H1 (cell line): Measurements from ENCODE around the gene LCN6. TPM values are rescaled to one million over a fixed set of nuclear protein-coding genes. Genes with fewer than 3 reads are reported as not detected.

Source experiments
- CHD1 ChIP-seq: IDR thresholded peaks from 2 replicates; pipeline ENCODE4 v1.6.1; 2012; ENCODE audit warnings: low read depth, low read length, improper control_type of control experiment
- HDAC6 ChIP-seq: IDR thresholded peaks from one replicate; pipeline ENCODE4 v1.7.1; 2012; ENCODE audit warnings: low read depth, mild to moderate bottlenecking, inconsistent platforms, low read length, moderate library complexity
- MAX ChIP-seq: IDR thresholded peaks from 2 replicates; pipeline ENCODE4 v1.6.1; 2012; ENCODE audit warnings: inconsistent platforms
- PHF8 ChIP-seq: fragments of 200-600 bp; sonication (generic); conservative IDR thresholded peaks from 2 replicates; pipeline ENCODE4 v1.7.1; 2012; ENCODE audit warnings: low read depth, mild to moderate bottlenecking, inconsistent platforms, low read length, moderate library complexity
- POLR2A ChIP-seq, 2 experiments: IDR thresholded peaks; 1 replicate in 1 of 2; 2 replicates in 1 of 2; pipeline ENCODE4 v1.6.1; 2011; ENCODE audit warnings: low read depth in 2 of 2, low read length in 2 of 2, mild to moderate bottlenecking in 2 of 2; ENCODE audit errors: control extremely low read depth in 1 of 2
- RAD21 ChIP-seq, 2 experiments: IDR thresholded peaks in 1 of 2; conservative IDR thresholded peaks in 1 of 2; 2 replicates each; pipeline ENCODE4 v1.6.1; 2011; ENCODE audit warnings: low read depth in 2 of 2, low read length in 2 of 2, improper control_type of control experiment in 1 of 2, inconsistent platforms in 1 of 2, mild to moderate bottlenecking in 1 of 2, moderate library complexity in 1 of 2
- SP2 ChIP-seq: IDR thresholded peaks from 2 replicates; pipeline ENCODE4 v1.6.1; 2012; ENCODE audit warnings: mild to moderate bottlenecking, low read length, inconsistent platforms
- polyA plus RNA-seq, 7 experiments: library from polyadenylated mRNA; depleted of rRNA in 3 of 7; stranded (reverse) in 5 of 7; unstranded in 2 of 7; fragments of >200 nt in 5 of 7; fragments of 200-250 nt in 2 of 7; gene quantifications; 1 replicate in 5 of 7; 2 replicates in 1 of 7; 4 replicates in 1 of 7; pipeline versions ENCODE4 v1.2.1 to v1.2.3, GENCODE V29; 2011 to 2013; ENCODE audit warnings: missing spikeins in 2 of 7, mixed read lengths in 2 of 7
- total RNA-seq: library from RNA; stranded (reverse); fragmentation: NEBNext Ultra II Directional; extraction: Animal tissue kit (Norgen Biotek cat#: 25700); gene quantifications from 2 replicates; pipeline ENCODE4 v1.2.1, GENCODE V29; 2021

The LCN6 gene
- total and polyA plus RNA-seq, 2 of the 8 experiments (the other 6 are each of a cell fraction or from before 2014, with no cell fraction given), result not detected

DNA sequence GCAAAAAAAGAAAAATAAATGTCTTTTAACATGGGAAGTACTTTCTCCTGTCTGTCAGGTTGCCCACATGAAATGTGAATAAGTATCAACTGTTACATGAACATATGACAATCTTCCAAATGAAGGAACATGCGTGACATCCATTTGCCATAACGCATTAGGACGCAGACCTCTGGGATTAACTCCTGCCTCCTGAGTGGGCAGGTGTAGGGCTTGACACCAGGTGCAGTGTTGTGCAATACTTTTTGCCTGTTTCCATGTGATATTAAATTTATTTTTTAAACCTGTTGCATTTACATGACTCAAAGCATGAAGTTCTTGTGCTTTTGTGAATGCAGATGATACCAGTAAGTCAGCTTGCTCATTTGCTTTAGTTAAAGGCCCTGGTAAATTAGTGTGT lies 34.1 kb upstream of the LCN6 start (continued):
- TF ChIP-seq POLR2A (IDR thresholded peaks at IDR 0.05; ENCODE audit: control extremely low read depth in 1 of 2, low read depth in 2 of 2, low read length in 2 of 2) (no peak), PHF8 (no peak), HDAC6 (no peak), MAX (no peak), RAD21 (IDR thresholded peaks at IDR 0.05 in 1 of 2, conservative IDR thresholded peaks at IDR 0.05 in 1 of 2; ENCODE audit: low read depth in 2 of 2, low read length in 2 of 2) (no peak), CHD1 (no peak), SP2 (no peak)
